ENCODE data around the gene ZNF777.
"Not testable (repeated sequence)": the region's sequence is repeated elsewhere in the genome, so short reads cannot be mapped to it uniquely, and the experiment has no call there.

Gene ZNF777

DNA sequence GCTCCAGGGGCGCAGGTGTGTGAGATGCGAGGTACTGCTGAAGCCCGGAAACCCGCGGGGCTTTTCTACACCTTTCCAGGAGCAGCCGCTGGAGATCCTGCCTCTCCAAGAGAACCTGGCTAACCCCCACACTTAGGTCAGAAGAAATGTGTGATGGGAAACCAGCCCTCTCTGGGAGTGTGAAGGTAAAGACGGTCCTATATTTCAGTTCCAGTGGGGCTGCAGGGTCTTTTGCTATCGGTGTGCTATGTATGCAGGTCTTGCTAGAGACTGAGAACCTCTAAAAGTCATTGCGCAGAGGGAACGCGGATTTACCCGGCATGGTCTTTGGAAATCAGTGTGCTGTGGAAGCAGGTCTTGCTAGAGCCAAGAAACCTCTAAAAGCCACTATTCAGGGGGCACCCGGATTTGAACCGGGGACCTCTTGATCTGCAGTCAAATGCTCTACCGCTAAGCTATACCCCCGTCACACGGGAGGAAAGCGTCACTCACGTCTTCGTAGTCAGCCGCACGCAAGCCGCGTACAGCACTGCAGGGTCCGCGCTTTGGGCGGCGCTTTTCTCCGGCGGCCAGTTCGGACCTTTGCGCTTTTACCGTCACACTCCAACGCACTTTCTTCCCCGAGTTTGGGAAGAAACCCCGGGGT, 46.0 kb downstream of the ZNF777 start:
- H3K4me3 ChIP-seq, result peak overlapping the region; percentile 62
- TF ChIP-seq CTCF (IDR thresholded peaks at IDR 0.05), result no peak
- no peak for DNase-seq (ENCODE audit: low spot score)
- peak overlapping the region in 1 of 2 donors; percentile 54 for H3K27ac ChIP-seq

DNA sequence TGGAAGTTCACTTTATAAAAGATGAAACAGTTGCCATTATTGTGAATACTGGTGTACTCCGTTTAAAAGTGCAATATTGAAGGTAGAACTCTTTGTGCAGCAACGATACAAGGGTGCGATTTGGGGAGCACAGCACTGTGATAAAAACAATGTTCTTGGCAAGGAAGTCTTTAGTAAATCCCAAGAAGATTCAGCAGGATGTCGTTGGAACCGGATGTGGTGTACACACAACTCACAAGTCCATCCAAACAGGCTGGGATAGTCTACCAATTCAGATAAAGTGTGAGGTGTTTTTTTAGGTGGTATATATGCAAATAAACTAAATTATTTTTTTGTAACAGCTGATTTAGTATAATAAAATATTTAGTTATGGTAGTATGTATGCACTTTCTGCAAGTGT, 46.7 kb downstream of the ZNF777 start:
- H3K27ac ChIP-seq, result no peak overlapping the region
- H3K4me3 ChIP-seq, result no peak overlapping the region
- TF ChIP-seq CTCF (IDR thresholded peaks at IDR 0.05), result no peak
- DNase-seq (ENCODE audit: low spot score), result no peak

DNA sequence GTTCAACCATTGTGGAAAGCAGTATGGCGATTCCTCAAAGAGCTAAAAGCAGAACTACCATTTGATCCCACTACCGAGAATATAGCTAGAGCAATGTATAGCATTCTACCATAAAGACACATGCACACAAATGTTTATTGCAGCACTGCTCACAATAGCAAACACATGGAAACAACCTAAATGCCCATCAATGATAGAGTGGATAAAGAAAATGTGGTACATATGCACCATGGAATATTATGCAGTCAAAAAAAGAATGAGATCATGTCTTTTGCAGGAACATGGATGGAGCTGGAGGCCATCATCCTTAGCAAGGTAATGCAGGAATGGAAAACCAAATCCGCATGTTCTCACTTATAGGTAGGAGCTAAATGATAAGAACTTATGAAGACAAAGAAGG, 47.8 kb downstream of the ZNF777 start:
- H3K4me3 ChIP-seq; DNase-seq (ENCODE audit: low spot score); H3K27ac ChIP-seq: not testable (repeated sequence)

GRCh38 chr7:149409895-149410294, 51.0 kb downstream of the ZNF777 start:
- TF ChIP-seq CTCF (IDR thresholded peaks at IDR 0.05), result no peak
- H3K4me3 ChIP-seq, result no peak overlapping the region
- no peak for DNase-seq (ENCODE audit: low spot score)
- H3K27ac ChIP-seq, result no peak overlapping the region

DNA sequence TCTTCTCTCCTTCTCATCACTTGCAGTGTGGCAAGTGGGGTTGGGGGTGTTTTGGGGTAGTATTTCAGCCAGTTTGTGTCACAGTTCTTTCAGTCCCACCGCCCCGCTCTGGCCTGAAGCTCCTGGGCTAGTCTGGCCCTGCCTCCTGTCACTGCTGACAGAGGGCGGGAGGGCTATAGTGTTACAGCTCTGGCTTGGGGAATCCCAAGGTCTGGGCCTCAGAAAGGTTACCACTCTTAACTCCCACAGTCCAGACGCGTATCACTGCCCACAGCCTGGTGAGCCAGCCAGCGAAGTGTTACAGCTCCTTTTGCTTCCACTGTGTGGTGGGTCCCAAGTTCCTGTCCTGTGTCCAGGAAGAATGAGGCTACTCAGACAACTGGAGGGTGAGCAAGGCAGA, 56.0 kb downstream of the ZNF777 start:
- Histone ChIP-seq H3K4me3 (no peak overlapping the region), H3K27ac (no peak overlapping the region)
- DNase-seq (ENCODE audit: low spot score), result no peak
- TF ChIP-seq CTCF (IDR thresholded peaks at IDR 0.05), result no peak

DNA sequence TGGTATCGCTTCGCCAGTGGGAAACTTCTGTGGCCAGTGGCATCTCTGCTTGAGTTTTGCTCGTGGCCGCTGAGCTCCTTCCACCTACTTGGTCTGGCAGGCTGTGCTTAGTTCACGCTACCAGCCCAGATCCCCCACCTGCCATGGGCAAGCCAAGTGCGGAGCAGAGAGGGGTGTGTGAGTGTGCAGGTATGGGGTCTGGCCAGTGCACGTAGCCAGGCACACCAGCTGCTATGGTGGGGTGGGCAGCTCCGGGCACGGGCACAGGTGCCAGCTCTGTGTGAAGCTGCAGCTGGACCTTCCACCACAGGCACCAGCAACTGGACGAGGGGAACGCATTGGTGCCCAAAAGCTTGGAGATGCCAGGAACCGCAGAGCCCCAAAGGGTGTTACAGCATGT, 56.5 kb downstream of the ZNF777 start:
- Histone ChIP-seq H3K27ac (no peak overlapping the region), H3K4me3 (no peak overlapping the region)
- no peak for TF ChIP-seq CTCF (IDR thresholded peaks at IDR 0.05)
- DNase-seq (ENCODE audit: low spot score), result no peak

- Histone ChIP-seq H3K4me3 (no peak overlapping the region), H3K27ac (no peak overlapping the region)
- no peak for TF ChIP-seq CTCF (IDR thresholded peaks at IDR 0.05)
- DNase-seq (ENCODE audit: low spot score), result no peak
Observed at GRCh38 chr7:149398195-149398820, 62.6 kb downstream of the ZNF777 start.

Data from coronary artery (tissue), 2 donors.